Aorta (tissue), 5 donors: ENCODE results near the gene CPXM2. TPM values are rescaled to one million over a fixed set of nuclear protein-coding genes. Genes with fewer than 3 reads are reported as not detected.

Experiments
- ATAC-seq: fragments of 200-7000 bp; cut with Tn5 transposase; one replicate; pipeline ENCODE4 v1.9.1; 2022; ENCODE audit warnings: moderate library complexity; ENCODE audit not compliant: low FRiP score
- DNase-seq, 2 donors: peaks; one replicate each; pipeline ENCODE4 v3.0.0-alpha.2; 2020
- H3K27ac ChIP-seq, 2 donors: one replicate each; pipeline ENCODE4 v1.5.1; 2013; ENCODE audit warnings: low read length in 2 of 2, mild to moderate bottlenecking in 2 of 2, moderate library complexity in 2 of 2, control low read depth in 1 of 2, inconsistent platforms in 1 of 2, low read depth in 1 of 2
- H3K27me3 ChIP-seq, 2 donors: one replicate each; pipeline ENCODE4 v1.6.1; 2013; ENCODE audit warnings: control low read depth in 1 of 2, low read length in 1 of 2, mild to moderate bottlenecking in 1 of 2, moderate library complexity in 1 of 2; ENCODE audit not compliant: insufficient read depth in 2 of 2, control insufficient read depth in 1 of 2
- H3K36me3 ChIP-seq, 2 donors: one replicate each; pipeline ENCODE4 v1.6.1; 2013; ENCODE audit warnings: control low read depth in 1 of 2, low read length in 1 of 2, mild to moderate bottlenecking in 1 of 2; ENCODE audit not compliant: insufficient read depth in 2 of 2, control insufficient read depth in 1 of 2
- H3K4me1 ChIP-seq, 2 donors: one replicate each; pipeline ENCODE4 v1.6.1; 2013; ENCODE audit warnings: low read length in 2 of 2, control low read depth in 1 of 2, mild to moderate bottlenecking in 1 of 2, moderate library complexity in 1 of 2; ENCODE audit not compliant: insufficient read depth in 2 of 2, control insufficient read depth in 1 of 2
- H3K4me3 ChIP-seq, 2 donors: one replicate each; pipeline ENCODE4 v1.5.1; 2013; ENCODE audit warnings: low read length in 2 of 2, control low read depth in 1 of 2, mild to moderate bottlenecking in 1 of 2
- H3K9me3 ChIP-seq: one replicate; pipeline ENCODE4 v1.6.1; 2013; ENCODE audit warnings: mild to moderate bottlenecking, low read length; ENCODE audit not compliant: control insufficient read depth
- WGBS, 2 donors: extraction: QIAGEN DNeasy Blood & Tissue Kit; methylation state at CpG; one replicate each; pipeline ENCODE4 v1.1.7; 2013; 5-methylcytosine and 5-hydroxymethylcytosine counted together
- intact Hi-C, 2 donors: fragments of 100-400 bp; cut with DNase I; formaldehyde crosslinking; loops; one replicate each; pipeline versions ENCODE4 v1.14.2 to v1.15.0; 2022
- long read RNA-seq, 2 donors: library from polyadenylated mRNA; unstranded; transcript quantifications; one replicate each; pipeline ENCODE4 v2.0.0, GENCODE V29; 2020 to 2021
- polyA plus RNA-seq, 2 donors: library from polyadenylated mRNA; stranded (reverse); fragments of 200-250 nt; gene quantifications; one replicate each; pipeline ENCODE4 v1.2.3, GENCODE V29; 2013
- total RNA-seq, 2 donors: library from RNA; stranded (reverse); fragmentation: NEBNext Ultra II Directional; extraction: Animal tissue kit (Norgen Biotek cat#: 25700); gene quantifications; one replicate each; pipeline ENCODE4 v1.2.1, GENCODE V29; 2021
- donor health status: healthy with polysubstance abuse.
- donor health status: Bipolar disorder and iron deficiency.
- donor health status: DM: no; HTN: no; CAD: no.
- donor health status: DM: no; HTN: no; CAD: no.
- donor health status: DM: yes; HTN: yes; CAD: no.

CPXM2 gene
- total RNA-seq = 100 to 1,000 TPM; 116 to 169 TPM
- polyA plus RNA-seq = 100 to 1,000 TPM in 1 of 2 donors, 10 to 100 TPM in 1; 43.8 to 103 TPM
- long read RNA-seq, donor 1, transcript CPXM2-201 (14 exons, 3,554 nt) = major isoform, 47 of 280 reads
- long read RNA-seq, donor 1, partial matches to known transcripts = 170 of 280 reads
- long read RNA-seq, donor 1, other reads (novel, unspliced or antisense) = 63 of 280 reads
- long read RNA-seq, donor 2, transcript CPXM2-201 (14 exons, 3,554 nt) = major isoform, 65 of 158 reads
- long read RNA-seq, donor 2, partial matches to known transcripts = 71 of 158 reads
- long read RNA-seq, donor 2, other reads (novel, unspliced or antisense) = 22 of 158 reads

DNA sequence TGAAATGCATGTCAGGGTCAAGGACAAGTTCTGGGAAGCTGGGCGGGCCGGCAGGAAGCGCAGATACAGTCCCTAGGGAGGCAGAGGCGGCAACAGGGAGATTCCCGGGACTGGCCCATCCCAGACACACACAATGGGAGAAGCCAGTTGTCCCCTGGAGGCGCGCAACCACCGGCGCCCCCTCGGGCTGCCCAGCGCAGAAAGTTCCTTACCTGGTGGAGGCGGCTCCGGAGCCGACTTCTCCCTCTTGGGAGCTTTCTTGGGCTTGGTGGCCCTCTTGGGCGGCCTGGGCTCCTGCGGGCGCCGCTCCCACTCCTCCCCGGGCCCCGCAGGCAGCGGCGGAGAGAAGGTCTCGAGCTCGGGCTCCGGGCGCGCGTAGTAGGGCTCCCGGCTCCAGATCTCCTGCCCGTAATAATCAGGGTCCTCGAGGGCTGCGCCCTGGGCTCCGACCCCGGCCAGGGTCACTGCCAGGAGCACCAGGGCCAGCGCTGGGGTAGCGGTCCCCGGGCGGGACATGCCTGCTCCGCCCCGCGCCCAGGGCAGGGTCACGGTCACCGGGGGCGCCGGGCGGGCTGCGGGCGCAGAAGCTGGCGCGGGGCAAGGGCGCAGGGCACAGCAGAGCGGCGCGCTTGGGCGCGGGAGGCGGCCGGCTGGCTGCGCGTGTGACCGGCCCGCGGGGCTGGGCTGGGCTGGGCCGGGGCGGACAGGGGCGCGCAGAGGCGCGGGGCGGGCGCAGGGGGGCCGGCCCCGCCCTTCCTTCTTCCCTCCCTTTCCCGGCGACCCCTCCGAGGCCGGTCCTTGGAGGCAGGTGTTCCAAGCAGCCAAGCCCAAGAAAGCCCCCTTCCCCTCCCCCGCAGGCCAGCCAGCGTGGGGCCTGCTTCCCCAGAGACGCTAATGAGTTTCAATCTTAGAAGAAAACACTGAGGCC, at the start of gene CPXM2:
Gene CPXM2 (minus strand): TSS at position 664 of the 928 bp plus-strand sequence. CDS start 148 bp downstream, at position 516.
- intact Hi-C loops = loop anchor here (2.0 to 10.0 kb wide), 5 partner anchors 34 to 309 kb away; no protein-coding TSS in a partner anchor
- H3K4me3 ChIP-seq = peak within 1 kb of the TSS; percentile 88 to 91

DNA sequence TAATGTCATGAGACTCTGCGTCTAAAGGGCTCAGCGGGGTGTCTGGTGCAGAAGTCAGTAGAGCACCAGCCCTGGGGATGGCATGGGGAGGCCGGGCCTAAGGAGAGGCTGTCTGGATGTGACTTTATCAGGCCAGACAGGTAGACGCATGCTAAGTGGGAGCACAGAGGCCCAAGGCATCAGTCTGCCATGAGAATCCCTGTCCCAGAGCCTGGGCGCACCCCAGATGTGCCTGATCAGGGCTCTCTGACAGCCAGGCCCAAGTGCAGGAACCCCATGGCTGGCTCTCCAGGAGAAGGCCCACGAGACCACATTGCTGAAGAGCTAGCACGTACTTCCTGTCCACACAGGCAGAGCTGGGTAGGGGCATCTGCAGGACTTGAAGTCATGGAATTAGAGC, 48.0 kb upstream of the CPXM2 start:
- Histone ChIP-seq H3K36me3 (no peaks in the 10 kb centered on the region), H3K4me3 (no peak overlapping the region), H3K27ac (no peak overlapping the region), H3K27me3 (no peaks in the 10 kb centered on the region), H3K9me3 (no peaks in the 10 kb centered on the region), H3K4me1 (no peaks in the 10 kb centered on the region)
- DNase-seq (no peak), ATAC-seq (no peak)
- intact Hi-C loops = no loop called here
- WGBS, 2 donors = 96 to 97% methylated on average over 7 of the region's 7 CpGs

More for the DNA sequence above, at the start of gene CPXM2:
- Histone ChIP-seq H3K27ac (peak within 1 kb of the TSS; percentile 79 to 94), H3K36me3 (no peaks in the 10 kb centered on the region), H3K4me1 (no peaks in the 10 kb centered on the region), H3K9me3 (no peaks in the 10 kb centered on the region), H3K27me3 (no peaks in the 10 kb centered on the region)
- peak; percentile 60 for ATAC-seq
- DNase-seq = peak; percentile 71 to 81
- WGBS, 2 donors = 1 to 3% methylated on average over 58 to 80 of the region's 80 CpGs

DNA sequence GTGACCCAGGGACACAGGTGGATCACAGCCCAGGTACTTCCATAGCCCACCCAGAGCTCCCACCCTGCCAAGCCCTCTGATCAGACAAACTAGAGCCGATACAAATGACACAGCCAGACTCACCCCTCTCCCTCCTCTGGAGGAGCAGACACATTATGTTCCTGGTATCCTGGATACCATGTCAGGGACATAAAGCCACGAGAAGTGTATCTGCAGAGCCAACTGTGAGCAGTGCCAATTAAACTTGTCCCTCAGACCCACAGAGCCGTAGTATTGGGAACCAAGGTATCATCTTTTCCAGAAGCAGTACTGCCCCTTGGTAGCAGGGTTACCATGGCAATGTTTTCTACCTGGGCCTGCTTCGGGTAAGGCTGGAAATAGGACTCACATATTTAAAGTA, 47.3 kb upstream of the CPXM2 start:
- intact Hi-C loops = no loop called here
- WGBS, 2 donors = 89 to 92% methylated on average over 4 of the region's 4 CpGs

DNA sequence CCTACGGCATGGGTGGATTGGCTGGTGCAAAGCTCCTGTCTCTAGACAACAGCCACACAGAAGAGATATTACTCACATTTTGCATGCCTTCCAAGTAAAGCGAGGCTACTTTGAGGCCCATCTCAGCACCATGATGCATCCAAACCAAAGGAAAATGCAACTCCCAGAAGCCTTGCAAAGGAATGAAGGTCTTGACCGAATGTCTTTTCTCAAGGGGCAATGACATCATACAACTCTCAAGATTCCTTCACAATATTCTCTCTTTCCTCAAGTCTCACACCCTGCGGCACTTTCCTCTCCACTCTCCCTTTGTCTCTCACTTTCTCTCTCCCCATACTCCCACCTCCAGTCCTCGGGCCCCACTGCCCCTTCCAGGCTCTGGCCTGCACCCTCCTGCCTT, 44.8 kb upstream of the CPXM2 start:
- H3K27ac ChIP-seq = no peak overlapping the region
- H3K9me3 ChIP-seq = no peaks in the 10 kb centered on the region
- H3K4me1 ChIP-seq = no peaks in the 10 kb centered on the region
- DNase-seq (no peak), ATAC-seq (no peak)
- H3K27me3 ChIP-seq = no peaks in the 10 kb centered on the region
- H3K36me3 ChIP-seq = no peaks in the 10 kb centered on the region
- WGBS, 2 donors = 69 to 72% methylated on average over 5 of the region's 5 CpGs
- intact Hi-C loops = no loop called here
- no peak overlapping the region for H3K4me3 ChIP-seq

More for the DNA sequence above, 47.3 kb upstream of the CPXM2 start:
- no peak overlapping the region for H3K4me3 ChIP-seq
- no peak overlapping the region for H3K27ac ChIP-seq
- H3K36me3 ChIP-seq = no peaks in the 10 kb centered on the region
- H3K9me3 ChIP-seq = no peaks in the 10 kb centered on the region
- DNase-seq = no peak
- ATAC-seq = no peak
- no peaks in the 10 kb centered on the region for H3K27me3 ChIP-seq
- H3K4me1 ChIP-seq = no peaks in the 10 kb centered on the region

DNA sequence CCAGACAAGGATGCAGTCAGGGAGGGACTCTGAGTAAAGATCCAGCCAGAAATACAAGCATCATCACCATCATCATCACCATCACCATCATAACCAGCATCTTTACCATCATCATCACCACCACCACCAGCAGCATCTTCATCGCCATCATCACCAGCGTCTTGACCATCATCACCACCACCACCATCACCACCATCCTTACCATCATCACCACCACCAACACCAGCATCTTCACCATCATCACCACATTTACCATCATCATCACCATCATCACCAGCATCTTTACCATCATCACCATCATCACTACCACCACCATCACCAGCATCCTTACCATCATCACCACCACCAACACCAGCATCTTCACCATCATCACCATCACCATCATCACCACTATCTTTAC, 44.1 kb upstream of the CPXM2 start:
- ATAC-seq (no peak), DNase-seq (no peak)
- 95 to 96% methylated on average over 2 of the region's 2 CpGs for WGBS, 2 donors
- Histone ChIP-seq H3K27ac (no peak overlapping the region), H3K9me3 (peaks cover 1% of the 10 kb centered on the region), H3K36me3 (no peaks in the 10 kb centered on the region), H3K27me3 (no peaks in the 10 kb centered on the region), H3K4me1 (no peaks in the 10 kb centered on the region), H3K4me3 (no peak overlapping the region)
- intact Hi-C loops = no loop called here

DNA sequence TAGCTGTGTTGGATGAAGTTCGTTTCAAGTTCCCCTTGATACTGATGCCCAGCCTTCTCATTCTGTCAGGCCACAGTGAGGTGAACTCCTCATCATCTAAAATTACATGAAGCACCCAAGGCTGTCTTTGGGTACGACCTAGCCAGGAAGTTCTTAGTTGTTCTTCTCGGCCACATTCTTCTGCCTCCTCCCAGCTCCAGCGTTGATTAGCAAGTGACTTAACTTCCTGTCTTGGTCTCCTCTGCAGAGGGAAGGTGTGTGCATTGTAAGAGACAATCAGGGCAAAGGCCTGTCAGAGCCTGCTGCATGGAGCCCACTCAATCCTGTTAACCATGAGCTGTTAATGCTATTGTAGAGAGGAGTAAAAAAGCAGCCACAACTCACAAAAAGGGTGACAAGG, 43.2 kb upstream of the CPXM2 start:
- WGBS, 2 donors = 70 to 76% methylated on average over 4 of the region's 4 CpGs
- H3K36me3 ChIP-seq = no peaks in the 10 kb centered on the region
- no peaks in the 10 kb centered on the region for H3K4me1 ChIP-seq
- no peak overlapping the region for H3K4me3 ChIP-seq
- DNase-seq = no peak
- intact Hi-C loops = no loop called here
- H3K27me3 ChIP-seq = no peaks in the 10 kb centered on the region
- no peak for ATAC-seq
- no peak overlapping the region for H3K27ac ChIP-seq
- H3K9me3 ChIP-seq = peaks cover 1% of the 10 kb centered on the region

DNA sequence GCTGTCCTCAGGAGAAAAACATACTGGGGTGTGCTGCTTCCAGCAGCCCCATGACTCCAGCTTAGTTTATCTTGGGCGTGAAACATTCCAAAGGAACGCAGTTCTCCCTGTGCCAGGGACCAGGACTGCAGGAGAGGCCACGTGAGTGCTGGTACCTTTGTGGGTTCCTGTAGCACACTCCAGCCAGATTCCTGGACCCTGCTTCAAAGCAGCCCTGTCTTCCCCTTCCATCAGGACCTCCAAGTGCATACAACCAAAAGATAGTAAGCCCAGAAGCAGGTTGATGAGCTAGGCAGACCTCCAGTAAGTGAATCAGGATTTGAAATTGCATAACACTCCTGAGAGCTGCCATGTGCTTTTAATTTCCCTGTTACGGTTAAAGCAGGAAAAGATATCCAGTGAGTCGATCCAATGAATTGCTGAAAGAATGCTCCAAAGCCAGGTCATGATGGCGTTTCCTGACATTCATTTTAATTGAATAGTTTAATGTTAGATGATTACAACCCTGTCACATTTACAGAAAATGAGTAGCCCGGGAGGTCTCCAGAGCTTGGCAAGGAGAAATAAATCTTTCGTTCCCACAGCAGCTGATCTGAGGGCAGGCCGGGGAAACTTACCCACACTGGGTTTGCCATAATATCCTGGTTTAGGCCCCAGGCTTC, 38.9 kb upstream of the CPXM2 start:
- H3K9me3 ChIP-seq = peaks cover 6% of the 10 kb centered on the region
- no peaks in the 10 kb centered on the region for H3K27me3 ChIP-seq
- H3K4me1 ChIP-seq = no peaks in the 10 kb centered on the region
- H3K4me3 ChIP-seq = no peak overlapping the region
- DNase-seq = peak; percentile 71 to 79
- intact Hi-C loops = no loop called here
- ATAC-seq = peak; percentile 81
- whole genome bisulfite sequencing, 2 donors = 43 to 52% methylated on average over 9 of the region's 9 CpGs
- peak overlapping the region in 1 of 2 donors; percentile 23 for H3K27ac ChIP-seq
- H3K36me3 ChIP-seq = no peaks in the 10 kb centered on the region

DNA sequence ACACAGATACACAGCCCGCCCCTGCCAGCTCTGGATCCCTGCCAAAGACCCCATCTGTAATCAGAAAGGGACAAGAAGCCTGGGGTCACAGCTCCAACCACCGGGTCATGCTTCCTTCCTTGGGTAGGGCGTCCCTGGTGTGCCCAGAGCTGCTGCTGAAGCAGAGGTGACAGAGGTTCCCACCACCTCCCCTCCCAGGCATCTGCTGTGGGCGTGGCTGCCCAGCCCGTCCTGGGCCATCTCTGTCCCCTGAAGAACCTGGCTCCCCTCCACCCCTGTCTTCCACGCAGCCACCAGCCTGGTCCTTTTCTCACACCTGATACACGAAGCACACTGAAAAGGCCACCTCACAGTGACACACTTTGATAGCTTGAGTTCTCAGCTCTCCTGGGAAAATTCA, 38.2 kb upstream of the CPXM2 start:
- intact Hi-C loops = no loop called here
- Histone ChIP-seq H3K4me3 (no peak overlapping the region), H3K27ac (peak overlapping the region in 1 of 2 donors; percentile 1)

More for the DNA sequence above, 38.2 kb upstream of the CPXM2 start:
- no peaks in the 10 kb centered on the region for H3K4me1 ChIP-seq
- 56 to 67% methylated on average over 7 of the region's 7 CpGs for WGBS, 2 donors
- no peaks in the 10 kb centered on the region for H3K27me3 ChIP-seq
- peak; percentile 34 for ATAC-seq
- no peak for DNase-seq
- no peaks in the 10 kb centered on the region for H3K36me3 ChIP-seq
- H3K9me3 ChIP-seq = peaks cover 6% of the 10 kb centered on the region
